Kidney glomerular epithelial cell (primary cell): ENCODE results near the gene ZNF593.

ENCODE experiments used
- DNase-seq: peaks from one replicate; lab custom pipeline; 2025; lab: John Stamatoyannopoulos, UW

Gene ZNF593

GRCh38 chr1:26169669-26170471 lies at the start of gene ZNF593:
Gene ZNF593 (plus strand): TSS chr1:26169908. CDS start chr1:26169984, 76 bp downstream.
- DNase-seq: peak; percentile 81

- DNase-seq: no peak
Measured at GRCh38 chr1:26121854-26122773, 47.6 kb upstream of the ZNF593 start.

GRCh38 chr1:26122988-26123973 lies 46.4 kb upstream of the ZNF593 start:
- DNase-seq: no peak

- DNase-seq: no peak
Measured at GRCh38 chr1:26124418-26125331, 45.0 kb upstream of the ZNF593 start.

- no peak for DNase-seq
Measured at GRCh38 chr1:26125382-26125781, 44.3 kb upstream of the ZNF593 start.

- no peak for DNase-seq
Measured at GRCh38 chr1:26125946-26126320, 43.8 kb upstream of the ZNF593 start.

GRCh38 chr1:26126321-26127084 lies 43.2 kb upstream of the ZNF593 start:
- no peak for DNase-seq

GRCh38 chr1:26127235-26128163 lies 42.2 kb upstream of the ZNF593 start:
- no peak for DNase-seq

GRCh38 chr1:26129778-26130177 lies 39.9 kb upstream of the ZNF593 start:
- DNase-seq: no peak

- DNase-seq: no peak
Measured at GRCh38 chr1:26130695-26131094, 39.0 kb upstream of the ZNF593 start.

- DNase-seq: no peak
Measured at GRCh38 chr1:26132128-26132833, 37.4 kb upstream of the ZNF593 start.

GRCh38 chr1:26132834-26133167 lies 36.9 kb upstream of the ZNF593 start:
- no peak for DNase-seq

- DNase-seq: no peak
Measured at GRCh38 chr1:26134466-26134865, 35.2 kb upstream of the ZNF593 start.

- DNase-seq: no peak
Measured at GRCh38 chr1:26138974-26139558, 30.6 kb upstream of the ZNF593 start.

- DNase-seq: no peak
Measured at GRCh38 chr1:26142159-26142558, 27.5 kb upstream of the ZNF593 start.

- DNase-seq: peak; percentile 70
Measured at GRCh38 chr1:26145041-26145959, 24.4 kb upstream of the ZNF593 start.

GRCh38 chr1:26145960-26146294 lies 23.8 kb upstream of the ZNF593 start:
- no peak for DNase-seq
